Endometrial microvascular endothelial cells (primary cell): ENCODE measurements around the gene ARHGEF4. TPM values are rescaled to one million over a fixed set of nuclear protein-coding genes. Genes with fewer than 3 reads are reported as not detected.

Source experiments
- in situ Hi-C: cut with HindIII; loops from 2 replicates; pipeline ENCODE4 v1.10.0; 2017; ENCODE audit warnings: low sequenced_read_pairs, low pct_unique_long_range_greater_than_20kb; ENCODE audit errors: inconsistent ontology term
- total RNA-seq: library from RNA; depleted of rRNA; stranded (reverse); fragments of >200 nt; gene quantifications from one replicate; pipeline ENCODE4 v1.2.3, GENCODE V29; 2015; ENCODE audit errors: inconsistent ontology term

ARHGEF4 gene
- total RNA-seq, 1 donor from 2014 or later = not detected

DNA sequence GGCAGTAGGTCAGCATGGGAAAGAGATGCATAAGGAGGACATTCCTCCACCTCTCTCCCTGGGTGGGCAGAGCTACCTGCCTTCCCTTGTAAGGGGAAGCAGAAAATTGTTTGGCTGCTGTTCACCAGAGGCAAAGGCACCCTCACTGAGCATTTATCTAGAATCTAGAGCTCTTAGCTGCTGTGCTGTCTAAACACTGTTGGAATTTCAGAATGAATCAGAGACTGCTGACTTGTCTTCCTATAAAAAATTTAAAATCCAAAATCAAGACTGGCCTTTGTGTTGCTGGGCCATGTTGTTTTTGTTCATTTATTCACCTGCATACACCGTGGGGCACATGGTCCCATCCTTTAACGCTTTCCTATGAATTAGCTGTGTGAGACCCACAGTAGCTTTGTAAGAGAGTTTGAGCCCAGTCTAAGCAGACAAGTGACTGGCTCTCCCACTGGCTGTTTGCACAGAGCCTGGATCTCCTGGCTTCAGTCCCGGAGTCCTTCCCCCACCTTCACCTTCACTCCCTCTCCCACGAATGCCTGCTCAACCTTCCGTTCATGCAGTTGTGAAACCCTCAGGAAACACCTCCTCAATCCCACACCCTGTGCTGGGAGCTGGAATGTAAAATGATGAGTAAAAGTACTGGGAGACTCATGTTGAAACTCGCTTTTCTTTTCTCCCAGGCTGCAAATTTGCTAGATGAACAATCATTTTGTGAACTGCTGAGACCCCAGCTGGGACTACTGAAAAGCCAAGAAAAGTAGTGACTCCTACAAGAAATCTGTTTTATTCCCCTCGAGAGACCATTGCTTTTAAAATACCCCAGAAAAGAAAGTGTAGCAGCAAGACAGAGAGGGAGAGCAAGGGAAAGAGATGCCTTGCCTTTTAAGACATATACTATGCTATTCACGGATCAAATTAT lies 180.4 kb downstream of the ARHGEF4 start:
- in situ Hi-C loops = no loop called here

DNA sequence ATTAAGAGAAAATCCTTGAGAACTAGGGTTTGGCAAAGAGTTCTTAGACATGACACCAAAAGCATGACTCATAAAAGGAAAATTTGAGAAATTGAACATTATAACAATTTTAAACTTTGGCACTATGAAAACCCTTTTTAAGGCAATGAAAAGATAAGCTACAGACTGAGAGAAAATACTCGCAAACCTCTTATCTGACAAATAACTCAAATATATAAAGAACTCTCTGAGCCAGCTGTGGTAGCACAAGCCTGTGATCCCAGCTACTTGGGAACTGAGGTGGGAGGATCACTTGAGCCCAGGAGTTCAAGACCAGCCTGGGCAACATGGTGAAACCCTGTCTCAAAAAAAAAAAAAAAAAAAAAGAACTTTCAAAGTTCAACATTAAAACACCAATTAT lies 186.0 kb downstream of the ARHGEF4 start:
- in situ Hi-C loops = no loop called here

DNA sequence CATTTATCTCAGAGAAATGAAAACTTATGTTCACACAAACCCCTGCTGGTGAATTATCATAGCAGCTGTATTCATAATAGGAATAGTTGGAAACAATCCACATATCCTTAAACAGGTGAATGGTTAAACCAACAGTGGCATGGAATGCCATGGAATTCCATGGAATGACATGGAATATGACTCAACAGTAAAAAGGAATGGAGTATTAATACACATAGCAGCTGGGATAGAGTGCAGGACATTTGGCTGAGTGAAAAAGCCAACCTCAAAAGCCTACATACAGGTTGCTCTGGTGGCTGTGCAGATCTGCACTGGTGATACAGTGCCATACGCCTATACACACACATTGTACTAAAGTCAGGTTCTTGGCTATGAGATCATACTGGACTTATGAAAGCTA lies 187.0 kb downstream of the ARHGEF4 start:
- in situ Hi-C loops = no loop called here

DNA sequence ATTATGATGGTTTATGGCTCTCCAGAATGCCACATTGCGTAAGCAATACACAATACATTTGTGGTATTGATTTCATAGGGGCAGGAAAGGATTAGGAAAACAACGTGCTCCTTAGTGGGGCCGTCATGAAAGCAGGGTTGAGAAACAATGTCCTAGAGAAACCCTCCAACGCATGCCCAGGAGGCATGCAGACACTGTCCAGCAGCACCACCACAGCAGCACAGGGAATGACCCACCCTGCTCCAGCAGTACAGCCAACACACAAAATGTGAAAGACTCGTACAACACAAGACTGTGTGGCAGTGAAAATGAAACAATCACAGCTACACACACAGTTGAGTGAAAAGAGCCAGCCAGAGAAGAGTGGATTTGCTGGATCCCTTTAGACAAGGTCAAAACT lies 190.2 kb downstream of the ARHGEF4 start:
- in situ Hi-C loops = no loop called here

DNA sequence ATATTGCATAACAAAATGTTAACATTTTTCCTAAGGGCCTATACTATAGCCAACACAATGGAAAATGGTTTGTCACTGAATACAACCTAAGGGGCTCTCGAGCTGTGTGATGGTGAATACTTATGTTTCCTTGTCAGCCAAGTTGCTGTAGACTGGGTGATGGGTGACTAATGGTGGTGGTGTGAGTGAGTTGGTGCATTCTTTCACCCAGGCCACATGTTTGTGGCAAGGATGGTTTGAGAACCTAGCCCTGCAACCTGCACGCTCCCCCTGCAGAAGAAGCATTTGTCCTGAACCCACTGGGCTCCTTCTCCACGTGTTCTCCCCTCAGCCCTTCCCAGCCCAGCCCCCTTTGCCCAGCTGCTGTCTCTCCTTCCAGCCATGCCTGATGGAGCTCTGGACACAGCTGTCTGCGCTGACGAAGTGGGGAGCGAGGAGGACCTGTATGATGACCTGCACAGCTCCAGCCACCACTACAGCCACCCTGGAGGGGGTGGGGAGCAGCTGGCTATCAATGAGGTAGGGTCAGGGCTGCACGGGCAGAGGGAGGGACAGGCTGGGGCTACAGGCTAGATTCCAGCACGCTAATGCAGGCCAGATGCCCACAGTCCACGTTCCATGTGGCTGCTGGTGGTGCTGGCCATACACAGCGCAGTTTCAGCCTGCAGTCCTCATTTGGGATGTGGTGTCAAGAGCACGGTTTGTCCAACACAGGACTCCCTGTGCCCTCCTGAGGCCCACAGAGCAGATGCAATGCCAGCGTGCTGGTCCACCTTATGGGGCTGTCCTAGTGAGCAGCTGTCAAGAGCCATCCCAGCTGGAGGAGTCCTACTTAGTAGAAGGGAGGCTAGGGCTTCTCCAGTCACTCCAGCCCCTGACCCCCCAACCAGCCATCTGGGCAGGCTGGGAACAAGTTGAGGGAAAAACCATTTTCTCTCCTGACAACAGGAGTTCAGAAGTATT lies 191.1 kb downstream of the ARHGEF4 start:
- in situ Hi-C loops = no loop called here

DNA sequence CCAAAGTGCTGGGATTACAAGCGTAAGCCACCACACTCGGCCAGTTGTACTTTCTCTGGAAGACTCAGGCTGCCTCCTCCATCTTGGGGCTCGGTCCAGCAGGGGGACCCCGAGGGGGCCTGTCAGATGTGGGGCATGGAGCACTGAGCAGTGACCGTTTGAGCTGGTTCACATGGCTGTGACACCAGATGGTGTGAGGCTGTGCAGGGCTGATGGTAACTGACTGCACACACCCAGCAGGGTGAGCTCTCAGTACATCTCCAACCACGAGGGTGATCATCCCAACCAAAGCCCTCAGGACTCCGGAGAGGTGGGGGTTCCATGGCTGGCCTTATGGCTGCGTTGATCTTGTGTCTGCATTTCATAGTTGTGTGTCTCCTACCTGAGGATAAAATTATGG lies 193.1 kb downstream of the ARHGEF4 start:
- in situ Hi-C loops = no loop called here

DNA sequence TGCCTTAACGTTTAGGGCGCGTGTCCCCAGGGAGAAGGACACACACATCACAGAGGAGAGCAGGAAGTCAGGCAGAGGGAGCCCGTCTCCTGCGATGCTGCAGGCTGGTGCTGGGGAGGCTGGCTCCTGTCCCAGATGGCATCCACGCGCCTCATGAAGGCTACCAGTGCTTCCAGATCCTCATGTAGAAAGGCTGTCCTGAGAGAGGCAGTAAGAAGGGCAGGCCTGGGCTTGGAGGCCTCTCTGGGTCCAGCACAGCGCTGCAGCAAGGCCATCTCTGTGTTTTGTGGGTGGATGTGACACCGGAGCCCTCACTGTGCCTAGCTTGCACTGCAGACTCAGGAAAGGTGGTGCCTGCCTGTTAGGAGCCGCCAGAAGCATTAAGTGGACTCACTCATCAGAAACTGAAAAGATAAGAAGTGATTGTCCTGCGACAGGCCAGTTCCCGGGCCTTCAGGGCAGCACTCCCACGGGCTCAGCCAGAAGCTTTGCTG lies 193.8 kb downstream of the ARHGEF4 start:
- in situ Hi-C loops = no loop called here

DNA sequence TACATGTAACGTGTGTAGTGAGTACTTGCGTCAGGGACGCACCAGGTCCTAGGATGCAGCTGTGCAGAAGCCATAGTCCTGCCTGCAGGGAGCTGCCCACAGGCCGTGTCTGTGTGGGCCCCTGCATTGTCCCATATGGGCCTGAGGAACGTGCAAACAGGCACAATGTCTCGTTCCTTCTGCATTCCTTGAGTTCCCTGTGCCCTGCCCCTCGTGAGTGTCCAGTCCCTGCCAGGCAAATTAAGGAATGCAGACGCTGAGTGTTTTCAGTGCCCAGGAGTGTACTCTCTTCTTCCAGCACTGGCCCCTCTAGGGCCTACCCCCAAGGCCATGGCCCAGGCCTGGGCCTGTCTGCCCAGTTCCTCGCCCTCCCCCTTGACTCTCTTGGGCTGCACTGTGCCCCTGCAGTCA lies 194.7 kb downstream of the ARHGEF4 start:
- in situ Hi-C loops = no loop called here

DNA sequence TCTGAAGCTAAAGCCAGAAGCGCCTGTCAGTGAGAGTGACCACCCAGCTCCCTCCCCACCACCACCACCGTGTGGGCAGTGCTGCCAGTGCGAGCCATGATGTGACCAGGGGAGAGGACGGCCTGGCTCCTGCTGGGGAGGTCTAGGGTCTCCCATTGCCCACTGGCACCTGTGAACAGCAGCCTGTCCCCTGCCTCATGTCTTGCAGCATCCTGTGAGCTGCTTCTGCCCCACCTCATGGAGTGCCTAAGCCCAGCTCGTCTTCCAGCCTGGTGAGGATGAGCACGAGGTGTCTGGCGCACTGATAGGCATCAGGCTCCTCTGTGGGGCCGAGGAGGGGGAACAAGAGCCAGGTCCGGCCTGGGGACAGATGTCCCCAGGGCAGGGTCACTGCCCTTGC lies 195.2 kb downstream of the ARHGEF4 start:
- in situ Hi-C loops = no loop called here

DNA sequence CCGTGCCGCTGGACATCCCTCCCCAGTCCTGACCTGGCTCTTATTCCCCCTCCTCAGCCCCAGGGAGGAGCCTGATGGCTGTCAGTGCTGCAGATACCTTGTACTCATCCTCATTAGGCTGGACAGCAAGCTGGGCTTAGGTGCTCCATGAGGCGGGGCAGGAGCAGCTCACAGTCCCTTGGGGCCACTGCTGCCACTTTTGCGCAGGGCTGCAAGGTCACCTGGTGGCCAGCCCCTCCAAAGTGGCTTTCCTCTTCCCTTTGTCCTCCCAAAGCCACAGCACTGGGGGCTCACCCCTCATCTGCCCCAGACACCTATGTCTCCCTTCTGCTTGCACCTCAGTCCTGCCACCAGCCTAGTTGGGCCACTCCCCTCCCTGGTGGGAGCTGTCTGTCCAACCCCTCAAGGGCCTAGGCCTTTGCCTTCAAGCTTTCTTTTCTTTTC lies 195.7 kb downstream of the ARHGEF4 start:
- in situ Hi-C loops = no loop called here

DNA sequence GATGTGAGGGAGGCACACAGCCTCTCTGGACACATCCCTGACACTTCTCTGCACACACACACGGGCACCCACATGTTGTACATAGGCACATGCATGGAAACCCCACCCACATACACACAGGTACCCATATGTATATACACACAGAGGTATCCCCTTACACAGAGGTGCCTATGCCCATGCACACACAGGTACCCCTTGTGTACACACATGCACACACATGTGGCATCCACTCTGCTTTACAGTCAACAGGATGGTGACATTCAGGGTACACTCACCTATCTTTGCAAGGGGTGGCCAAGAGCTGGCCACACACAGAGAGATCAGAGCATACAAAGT lies 197.0 kb downstream of the ARHGEF4 start:
- in situ Hi-C loops = no loop called here

DNA sequence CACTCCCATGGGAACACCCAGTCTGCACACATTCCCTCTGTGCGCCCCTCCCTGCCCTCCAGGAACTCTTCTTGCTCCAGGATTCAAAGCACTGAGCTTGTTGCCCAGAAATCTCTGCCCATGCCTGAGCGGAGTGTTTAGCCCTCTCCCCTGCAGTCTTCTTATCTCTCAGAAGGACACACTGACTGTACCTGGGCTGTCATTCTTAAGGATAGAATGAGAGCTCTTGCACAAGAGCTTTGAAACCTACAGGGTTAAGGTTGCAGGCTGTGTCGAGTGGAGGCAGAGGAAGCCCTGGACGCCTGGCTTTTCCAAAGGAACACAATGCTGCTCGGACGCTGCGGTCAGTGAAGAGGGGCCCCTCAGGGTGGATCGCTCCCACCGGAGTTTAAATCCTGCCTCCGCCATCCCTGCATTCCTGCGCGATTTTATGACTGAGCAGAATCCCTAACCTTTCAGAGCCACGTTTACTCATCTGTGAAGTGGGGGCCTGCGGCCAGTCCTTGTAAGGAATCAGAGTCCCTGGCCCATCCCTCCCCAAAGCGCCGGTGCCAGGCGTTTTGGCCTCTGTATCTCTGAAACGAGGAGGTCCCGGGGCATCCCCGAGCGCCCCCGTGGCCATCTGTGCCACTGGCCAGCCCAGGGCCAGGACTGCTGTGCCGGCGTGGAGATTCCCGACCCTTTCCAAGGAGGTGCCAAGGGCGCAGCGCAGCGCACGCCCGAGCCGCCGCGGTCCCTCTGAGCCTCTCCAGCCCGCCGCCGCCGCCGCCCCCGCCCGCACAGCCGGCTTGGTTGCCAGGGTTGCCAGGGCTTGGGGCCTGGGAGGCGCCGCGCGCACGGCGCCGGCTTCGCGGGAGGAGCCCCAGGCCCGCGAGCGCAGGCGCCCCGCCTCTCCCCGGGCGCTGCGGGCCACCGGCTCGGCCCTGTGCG lies 197.7 kb downstream of the ARHGEF4 start:
- in situ Hi-C loops = no loop called here

DNA sequence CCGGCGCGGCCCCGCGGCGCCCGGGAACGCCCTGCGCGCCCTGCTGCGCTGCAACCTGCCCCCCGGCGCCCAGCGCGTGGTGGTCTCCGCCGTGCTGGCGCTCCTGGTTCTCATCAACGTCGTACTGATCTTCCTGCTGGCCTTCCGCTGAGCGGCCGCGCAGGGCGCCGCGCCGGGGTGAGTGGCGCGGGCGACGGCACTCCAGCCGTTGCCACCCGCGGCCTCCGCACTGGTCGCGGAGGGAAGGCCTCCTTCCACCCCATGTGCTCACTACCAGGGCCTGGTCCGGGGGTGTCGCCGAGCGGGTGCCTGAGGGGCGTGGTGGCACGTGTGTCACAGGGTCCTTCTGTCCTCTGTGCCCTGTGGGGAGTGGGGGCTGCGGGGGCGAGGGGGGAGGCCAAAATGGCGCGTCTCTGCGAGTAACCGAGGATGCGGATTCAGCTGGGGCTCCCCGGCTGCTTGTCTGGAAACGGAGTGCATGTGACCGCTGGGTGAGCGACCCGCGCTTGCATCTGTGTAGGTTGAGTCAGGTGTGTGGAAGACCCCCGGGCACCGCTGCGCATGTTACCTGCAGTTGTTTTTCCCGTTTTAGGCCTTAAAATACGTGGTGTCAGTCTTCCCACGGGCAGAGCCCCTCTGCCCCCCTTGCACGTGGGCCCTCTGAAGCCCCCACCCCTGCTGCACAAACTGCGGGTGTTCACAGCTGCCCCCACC lies 198.6 kb downstream of the ARHGEF4 start:
- in situ Hi-C loops = no loop called here

DNA sequence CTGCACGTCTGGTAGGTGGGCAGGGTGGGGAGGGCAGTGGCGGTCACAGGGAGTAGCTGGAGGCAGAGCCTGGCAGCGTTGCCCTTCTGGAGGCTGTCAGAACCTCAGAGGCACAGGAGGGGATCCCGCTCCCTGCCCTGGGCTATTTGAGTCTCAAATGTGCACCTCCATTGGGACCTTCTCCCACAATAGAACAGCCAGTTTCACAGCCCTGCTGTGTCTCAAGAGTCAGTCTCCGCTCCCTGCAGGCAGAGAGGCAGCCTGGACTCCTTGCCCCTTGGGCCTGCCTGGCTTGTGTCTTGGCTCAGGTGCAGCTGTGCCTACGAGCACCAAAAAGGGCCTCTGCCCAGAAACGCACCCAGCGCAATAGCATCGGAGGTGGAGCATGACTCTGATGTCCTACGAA lies 199.1 kb downstream of the ARHGEF4 start:
- in situ Hi-C loops = no loop called here

DNA sequence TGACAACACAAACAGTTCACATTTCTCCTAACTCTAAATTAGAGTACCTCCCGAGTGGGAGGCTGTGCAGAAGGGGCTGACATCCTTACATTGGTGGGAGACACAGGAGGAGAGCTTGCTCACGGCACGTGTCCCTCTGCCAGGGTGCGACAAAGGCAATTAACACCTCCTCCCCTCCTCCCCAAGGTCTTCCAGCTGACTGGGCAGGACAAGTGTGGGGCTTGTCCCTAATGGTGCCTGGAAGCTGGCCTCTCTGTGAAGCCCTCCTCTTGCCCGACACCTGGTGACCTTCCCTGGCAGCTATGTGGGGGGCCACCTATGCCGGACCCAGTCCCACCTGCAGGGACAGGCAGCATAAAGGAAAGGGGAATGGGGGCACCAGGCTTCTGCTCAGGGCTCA lies 199.6 kb downstream of the ARHGEF4 start:
- in situ Hi-C loops = no loop called here

DNA sequence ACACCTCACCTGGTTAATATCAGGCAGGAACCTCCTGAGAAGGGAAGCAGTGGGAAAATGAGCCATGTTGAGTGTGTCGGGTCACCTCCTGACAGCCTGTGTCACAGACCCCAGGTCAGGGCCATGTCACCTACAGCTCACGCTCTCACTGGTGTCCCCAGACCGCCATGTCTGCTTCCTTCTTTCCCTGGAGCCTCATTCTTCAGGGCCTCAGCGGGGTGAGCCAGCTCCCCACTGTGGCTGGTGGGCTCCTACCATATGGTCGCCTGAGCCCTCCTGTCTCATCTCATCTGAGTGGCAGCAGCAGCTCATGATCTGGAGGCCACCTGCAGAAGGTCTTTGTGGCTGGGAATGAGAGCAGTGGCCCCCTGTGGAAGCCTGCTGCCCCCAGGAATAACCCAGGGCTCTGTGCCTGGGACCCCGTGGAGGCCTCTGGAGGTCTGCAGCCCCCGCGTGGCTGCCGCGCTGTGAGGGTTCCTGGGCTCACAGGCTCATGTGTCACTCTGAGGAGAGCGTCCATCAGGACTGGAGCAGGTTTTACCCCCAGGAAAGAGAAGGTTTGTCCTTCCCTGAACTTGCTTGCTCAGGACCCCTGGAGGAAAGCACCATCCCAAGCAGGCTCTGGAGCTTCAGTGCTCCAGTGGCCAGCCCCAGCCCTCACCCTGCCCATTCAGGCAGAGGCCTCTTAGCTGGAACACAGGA lies 200.1 kb downstream of the ARHGEF4 start:
- in situ Hi-C loops = no loop called here

DNA sequence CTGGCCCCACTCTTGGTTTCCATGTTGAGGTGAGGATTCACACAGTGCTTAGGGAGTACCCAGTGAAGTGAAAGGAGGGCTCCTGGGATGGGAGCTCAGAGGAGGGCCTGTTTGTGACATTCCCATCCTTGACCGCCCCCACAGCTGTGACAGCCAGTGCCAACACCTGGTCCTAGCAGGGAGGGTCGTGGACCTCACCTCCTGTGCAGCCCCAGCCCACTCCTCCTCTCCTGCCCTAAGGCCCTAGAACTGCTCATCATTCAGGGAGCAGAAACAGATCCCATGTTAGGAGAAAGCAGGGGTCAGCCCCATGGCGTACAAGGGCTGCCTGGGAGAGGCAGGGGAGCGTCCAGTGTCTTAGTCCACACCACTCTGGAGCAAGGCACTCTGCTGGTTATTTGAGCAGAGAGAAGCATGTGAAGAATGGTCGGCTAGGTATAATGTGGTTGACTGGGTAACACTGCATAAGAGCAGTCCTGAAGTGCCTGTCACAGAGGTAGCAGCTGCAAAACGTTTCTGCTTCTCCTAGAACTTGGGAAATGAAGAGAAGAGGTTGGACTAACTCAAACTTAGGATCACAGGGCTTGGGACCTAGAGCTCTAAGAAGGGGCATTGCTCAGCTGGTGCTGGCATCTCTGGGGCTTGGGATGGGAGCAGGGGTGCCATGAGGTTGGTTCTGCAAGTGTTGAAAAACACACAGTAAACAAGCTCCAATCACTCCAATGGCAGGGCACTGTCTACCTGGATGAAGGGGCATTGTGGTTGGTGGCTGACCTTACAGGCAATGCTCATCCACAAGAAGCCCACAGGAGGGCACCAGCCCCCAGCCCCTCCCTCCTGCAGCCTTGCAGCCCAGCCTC lies 200.9 kb downstream of the ARHGEF4 start:
- in situ Hi-C loops = no loop called here
